Activated naive CD8-positive, alpha-beta T cell (primary cell): ENCODE measurements around the gene RPRML.
"Not testable (repeated sequence)": the region's sequence is repeated elsewhere in the genome, so short reads cannot be mapped to it uniquely, and the experiment has no call there.

Source experiments
- H3K27ac Mint-ChIP-seq: one replicate; pipeline ENCODE4 v1.8.0; 2021; ENCODE audit warnings: mixed read lengths
- H3K27me3 Mint-ChIP-seq: one replicate; pipeline ENCODE4 v1.8.0; 2021; ENCODE audit warnings: mixed read lengths
- H3K36me3 Mint-ChIP-seq: one replicate; pipeline ENCODE4 v1.8.0; 2021; ENCODE audit warnings: mixed read lengths
- H3K4me1 Mint-ChIP-seq: one replicate; pipeline ENCODE4 v1.8.0; 2021; ENCODE audit warnings: low read depth, mixed read lengths
- H3K4me3 Mint-ChIP-seq: one replicate; pipeline ENCODE4 v1.8.0; 2021; ENCODE audit warnings: mild to moderate bottlenecking, mixed read lengths
- H3K9me3 Mint-ChIP-seq: one replicate; pipeline ENCODE4 v1.8.0; 2021; ENCODE audit warnings: low read depth, mixed read lengths

RPRML gene

DNA sequence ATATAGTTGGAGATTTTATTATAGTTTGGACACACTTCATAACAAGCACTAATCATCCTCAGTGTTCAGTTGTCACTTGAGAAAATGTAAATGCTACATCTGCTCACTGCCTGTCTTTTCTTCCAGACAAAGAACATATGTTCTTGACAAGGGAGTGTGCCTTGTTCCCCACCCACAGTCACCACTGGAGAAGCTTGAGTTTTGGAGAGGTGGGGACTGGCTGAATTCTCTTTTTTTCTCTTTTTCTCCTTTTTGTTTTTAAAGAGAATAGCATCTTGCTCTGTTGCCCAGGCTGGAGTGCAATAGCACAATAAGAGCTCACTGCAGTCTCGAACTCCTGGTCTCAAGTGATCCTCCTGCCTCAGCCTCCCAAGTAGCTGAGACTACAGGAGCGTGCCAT, 15.5 kb downstream of the RPRML start:
- peaks cover 25% of the 10 kb centered on the region for H3K36me3 Mint-ChIP-seq
- H3K27me3 Mint-ChIP-seq = no peaks in the 10 kb centered on the region
- H3K9me3 Mint-ChIP-seq = no peaks in the 10 kb centered on the region
- H3K4me3 Mint-ChIP-seq = no peak overlapping the region
- peaks cover 3% of the 10 kb centered on the region for H3K4me1 Mint-ChIP-seq
- H3K27ac Mint-ChIP-seq = no peak overlapping the region

DNA sequence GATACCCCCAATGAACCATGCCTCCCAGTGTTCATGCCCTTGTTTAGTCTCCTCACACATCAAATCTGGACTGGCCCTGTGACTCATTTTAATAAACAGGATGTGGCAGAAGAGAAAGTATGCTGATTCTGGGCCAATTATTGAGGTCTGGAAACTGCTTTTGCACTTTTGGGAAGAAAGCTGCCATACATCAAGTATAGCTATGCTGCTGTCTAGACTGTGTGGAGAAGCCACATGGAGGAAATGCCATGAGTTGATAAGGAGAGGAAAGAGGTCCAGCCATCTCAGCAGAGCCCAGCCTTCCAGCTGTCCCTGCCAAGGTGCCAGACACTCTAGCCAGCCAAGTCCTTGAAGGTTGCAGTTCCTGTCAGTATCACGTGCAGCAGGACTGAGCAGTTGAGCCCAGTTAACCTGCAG, 16.7 kb downstream of the RPRML start:
- no peak overlapping the region for H3K4me3 Mint-ChIP-seq

DNA sequence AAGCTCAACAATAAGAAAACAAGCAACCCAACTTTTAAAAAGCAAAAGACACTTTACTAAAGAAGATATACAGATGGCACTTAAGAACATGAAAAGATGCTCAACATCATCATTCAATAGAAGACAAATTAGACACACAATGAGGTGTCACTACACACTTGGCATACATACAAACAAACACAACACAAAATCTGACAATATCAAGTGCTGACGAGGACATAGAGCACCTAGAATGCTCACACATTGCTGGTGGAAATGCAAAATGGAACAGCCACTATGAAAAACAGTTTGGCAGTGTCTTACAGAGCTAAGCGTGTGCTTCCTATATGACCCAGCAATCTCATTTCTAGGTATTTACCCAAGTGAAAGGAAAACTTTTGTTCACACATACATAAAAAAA, 18.9 kb downstream of the RPRML start:
- Mint-ChIP-seq H3K36me3 (peaks cover 22% of the 10 kb centered on the region), H3K27ac (no peak overlapping the region), H3K9me3 (no peaks in the 10 kb centered on the region), H3K27me3 (no peaks in the 10 kb centered on the region), H3K4me3 (no peak overlapping the region), H3K4me1 (peaks cover 3% of the 10 kb centered on the region)

More for the DNA sequence above, 16.7 kb downstream of the RPRML start:
- Mint-ChIP-seq H3K9me3 (no peaks in the 10 kb centered on the region), H3K27me3 (no peaks in the 10 kb centered on the region), H3K4me1 (peaks cover 3% of the 10 kb centered on the region), H3K36me3 (peaks cover 22% of the 10 kb centered on the region), H3K27ac (no peak overlapping the region)

DNA sequence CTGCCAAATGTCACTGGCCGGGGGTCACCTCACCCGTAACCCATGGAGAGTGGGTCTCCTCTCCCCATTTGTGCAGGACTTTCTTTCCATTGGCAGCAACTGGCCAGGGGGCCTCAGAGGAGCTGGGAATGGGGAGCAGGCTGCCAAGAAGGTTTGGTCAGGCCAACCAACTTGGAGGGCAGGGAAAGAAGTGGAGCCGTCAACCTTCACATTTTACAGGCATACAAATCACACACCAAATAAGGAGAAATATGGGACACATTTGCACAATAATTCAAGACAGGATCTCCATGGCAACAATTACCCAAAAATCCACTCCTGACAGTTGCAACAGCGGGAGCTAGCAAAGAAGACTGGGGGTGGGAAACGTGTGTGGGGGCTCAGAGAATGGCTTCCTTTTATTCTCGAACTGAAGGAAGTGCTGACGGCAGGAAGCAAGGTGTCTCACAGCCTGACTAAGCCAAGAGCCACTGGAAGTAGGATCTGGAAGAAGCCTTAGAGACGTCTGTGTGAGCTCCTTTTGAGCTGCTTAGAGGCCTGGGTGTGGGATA, 20.9 kb downstream of the RPRML start:
- peaks cover 3% of the 10 kb centered on the region for H3K4me1 Mint-ChIP-seq
- no peak overlapping the region for H3K27ac Mint-ChIP-seq
- H3K9me3 Mint-ChIP-seq = no peaks in the 10 kb centered on the region
- H3K4me3 Mint-ChIP-seq = no peak overlapping the region
- H3K36me3 Mint-ChIP-seq = peaks cover 22% of the 10 kb centered on the region
- H3K27me3 Mint-ChIP-seq = no peaks in the 10 kb centered on the region

DNA sequence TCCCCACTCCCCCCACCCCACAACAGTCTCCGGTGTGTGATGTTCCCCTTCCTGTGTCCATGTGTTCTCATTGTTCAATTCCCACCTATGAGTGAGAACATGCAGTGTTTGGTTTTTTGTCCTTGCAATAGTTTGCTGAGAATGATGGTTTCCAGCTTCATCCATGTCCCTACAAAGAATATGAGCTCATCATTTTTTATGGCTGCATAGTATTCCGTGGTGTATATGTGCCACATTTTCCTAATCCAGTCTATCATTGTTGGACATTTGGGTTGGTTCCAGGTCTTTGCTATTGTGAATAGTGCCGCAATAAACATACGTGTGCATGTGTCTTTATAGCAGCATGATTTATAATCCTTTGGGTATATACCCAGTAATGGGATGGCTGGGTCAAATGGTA, 25.9 kb downstream of the RPRML start:
- H3K27me3 Mint-ChIP-seq, H3K4me3 Mint-ChIP-seq, H3K4me1 Mint-ChIP-seq, H3K27ac Mint-ChIP-seq, H3K9me3 Mint-ChIP-seq: not testable (repeated sequence)
- H3K36me3 Mint-ChIP-seq = peaks cover 13% of the 10 kb centered on the region

DNA sequence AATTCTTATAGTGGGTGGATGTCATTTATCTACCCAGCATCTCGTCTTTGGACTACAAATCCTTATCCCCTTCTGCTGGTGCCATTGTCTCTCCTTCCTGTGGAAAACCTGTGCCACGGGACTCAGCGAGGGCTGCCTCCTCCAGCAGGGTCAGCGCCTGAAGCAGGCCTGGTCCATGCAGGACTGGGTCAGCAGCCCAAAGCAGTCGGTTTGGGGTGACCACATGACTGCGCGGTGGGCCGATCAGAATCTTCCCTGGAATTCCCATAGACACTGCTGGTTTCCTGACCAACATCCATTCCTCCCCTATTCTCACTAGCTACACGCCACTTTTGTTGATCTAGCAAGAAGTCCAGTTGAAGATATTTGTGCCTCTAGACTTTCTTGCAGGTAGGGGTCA, 26.9 kb downstream of the RPRML start:
- H3K27ac Mint-ChIP-seq = no peak overlapping the region
- H3K9me3 Mint-ChIP-seq = no peaks in the 10 kb centered on the region
- no peaks in the 10 kb centered on the region for H3K4me1 Mint-ChIP-seq
- H3K4me3 Mint-ChIP-seq = no peak overlapping the region
- no peaks in the 10 kb centered on the region for H3K27me3 Mint-ChIP-seq
- H3K36me3 Mint-ChIP-seq = peaks cover 9% of the 10 kb centered on the region

DNA sequence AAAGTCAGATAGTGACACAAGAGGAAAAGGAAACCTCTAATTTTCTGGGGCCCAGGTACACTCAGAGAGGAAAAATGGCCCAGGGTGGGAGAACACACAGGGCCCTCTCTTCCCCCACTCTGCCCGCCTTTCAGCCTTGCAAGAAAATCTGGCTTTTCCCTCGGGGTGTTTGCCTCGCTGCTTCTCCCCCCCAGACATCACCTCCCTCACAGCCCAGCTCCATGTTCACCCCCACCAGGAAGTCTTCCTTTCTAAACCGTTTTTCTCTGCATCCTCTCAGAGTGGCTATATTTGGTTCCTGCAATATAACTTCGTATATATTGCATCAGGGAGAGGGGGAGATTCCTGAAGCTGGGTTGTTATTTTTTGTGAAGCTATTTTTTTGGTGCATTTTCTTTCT, 27.3 kb downstream of the RPRML start:
- H3K27ac Mint-ChIP-seq = no peak overlapping the region
- H3K9me3 Mint-ChIP-seq = no peaks in the 10 kb centered on the region

DNA sequence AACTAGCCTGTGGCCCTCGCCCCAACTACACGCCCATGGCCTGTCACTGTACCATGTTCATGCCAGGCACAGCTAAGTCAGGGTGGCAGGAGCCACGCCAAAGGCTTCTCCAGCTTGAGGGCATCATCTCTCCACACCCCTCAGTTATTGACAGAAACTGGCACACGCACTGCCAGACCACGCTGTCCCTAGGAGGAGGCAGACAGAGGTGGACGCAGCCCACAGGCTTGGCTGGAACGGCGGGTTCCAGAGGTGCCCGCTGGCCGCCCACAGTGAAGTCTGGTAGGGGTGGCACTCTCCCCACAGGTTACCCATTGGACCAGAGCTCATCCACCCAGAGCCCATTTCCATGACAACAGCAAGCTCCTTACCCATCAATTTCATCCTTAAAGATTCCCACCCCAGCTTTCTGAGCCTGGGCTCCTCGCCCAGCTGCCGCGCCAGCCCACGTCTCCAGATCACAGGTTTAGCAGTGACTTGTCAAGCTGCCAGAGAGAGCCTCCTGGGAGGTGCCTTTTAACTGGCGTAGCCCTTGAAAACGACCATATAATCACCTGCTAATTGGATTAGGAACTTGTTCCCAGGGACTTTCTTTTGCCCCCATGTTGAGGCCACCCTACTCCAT, 27.9 kb downstream of the RPRML start:
- Mint-ChIP-seq H3K27ac (no peak overlapping the region), H3K9me3 (no peaks in the 10 kb centered on the region), H3K36me3 (peaks cover 6% of the 10 kb centered on the region), H3K27me3 (no peaks in the 10 kb centered on the region), H3K4me1 (no peaks in the 10 kb centered on the region), H3K4me3 (no peak overlapping the region)

More for the DNA sequence above, 27.3 kb downstream of the RPRML start:
- peaks cover 9% of the 10 kb centered on the region for H3K36me3 Mint-ChIP-seq
- no peaks in the 10 kb centered on the region for H3K27me3 Mint-ChIP-seq
- no peak overlapping the region for H3K4me3 Mint-ChIP-seq
- H3K4me1 Mint-ChIP-seq = no peaks in the 10 kb centered on the region

DNA sequence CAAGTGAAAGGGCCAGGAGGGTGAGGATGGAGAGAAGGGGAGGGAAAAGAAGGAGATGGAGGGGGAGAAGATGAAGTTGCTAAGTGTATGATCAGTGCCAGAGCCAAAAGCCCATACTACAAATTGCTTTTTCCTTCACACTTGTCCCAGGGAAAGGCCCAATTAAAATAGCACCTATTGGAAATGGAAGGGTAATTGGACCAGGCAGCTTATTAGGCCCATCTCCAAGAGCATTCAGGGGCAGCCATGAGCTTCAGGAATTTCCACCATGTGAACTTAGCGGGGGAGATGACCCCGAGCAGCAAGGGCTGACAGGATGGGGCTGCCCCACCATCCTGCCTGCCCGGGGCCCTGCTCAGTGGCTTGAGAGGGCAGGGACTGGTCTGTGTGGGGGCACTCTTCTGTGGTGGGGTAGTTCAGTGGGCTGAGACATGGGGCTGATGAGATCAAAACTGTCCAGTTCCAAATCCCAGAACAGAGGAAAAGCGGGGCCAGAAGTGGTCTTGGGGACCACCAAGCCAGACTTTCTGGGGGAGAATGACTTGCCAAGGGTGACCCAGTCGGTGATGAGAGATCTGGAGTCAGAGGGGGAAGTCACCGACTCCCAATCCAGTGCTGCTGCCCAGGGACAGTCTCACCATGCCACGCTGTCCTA, 28.6 kb downstream of the RPRML start:
- Mint-ChIP-seq H3K27ac (no peak overlapping the region), H3K27me3 (no peaks in the 10 kb centered on the region), H3K36me3 (peaks cover 2% of the 10 kb centered on the region), H3K9me3 (no peaks in the 10 kb centered on the region), H3K4me1 (no peaks in the 10 kb centered on the region), H3K4me3 (no peak overlapping the region)

DNA sequence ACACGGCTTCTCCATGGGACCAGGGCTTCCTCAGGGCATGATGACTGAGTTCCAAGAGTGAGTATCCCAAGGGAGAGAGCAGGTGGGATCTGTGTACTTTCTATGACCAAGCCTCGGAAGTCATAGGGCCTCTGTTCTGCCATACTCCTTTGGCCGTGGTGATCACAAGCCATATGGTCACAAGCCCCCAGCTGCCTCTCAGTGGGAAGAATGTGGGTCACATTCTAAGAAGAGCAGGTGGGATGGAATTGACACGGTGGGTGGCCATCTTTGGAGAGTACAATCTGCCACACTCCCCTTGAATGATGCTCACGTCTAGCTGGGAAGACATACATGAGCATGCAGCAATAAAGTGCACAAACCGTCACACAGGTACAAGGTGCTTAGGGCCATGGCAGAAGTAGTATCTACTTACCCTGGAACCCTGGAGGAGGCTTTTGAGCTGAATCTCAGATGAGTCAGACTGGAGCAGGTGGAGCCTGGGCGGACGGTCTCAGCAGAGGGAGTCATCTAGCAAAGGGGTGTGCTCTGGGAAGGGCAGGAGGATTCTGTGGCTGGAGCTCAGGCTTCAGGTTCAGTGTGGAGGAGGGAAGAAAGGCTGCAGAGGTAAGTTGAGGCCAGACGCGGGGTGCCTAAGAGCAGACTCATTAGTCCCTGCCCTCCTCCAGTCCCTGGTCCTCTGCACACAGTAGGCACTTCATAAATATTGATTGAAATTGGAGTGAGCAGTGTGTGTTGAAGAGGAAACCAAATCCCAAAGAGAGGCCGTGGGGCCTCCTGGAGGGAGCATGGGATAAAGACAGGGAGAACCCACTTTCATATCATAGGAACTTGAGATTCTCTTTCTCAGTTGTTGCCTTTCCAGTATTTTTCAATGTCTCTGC, 29.5 kb downstream of the RPRML start:
- H3K36me3 Mint-ChIP-seq = no peaks in the 10 kb centered on the region
- peaks cover 7% of the 10 kb centered on the region for H3K4me1 Mint-ChIP-seq
- no peak overlapping the region for H3K27ac Mint-ChIP-seq
- no peaks in the 10 kb centered on the region for H3K9me3 Mint-ChIP-seq
- no peak overlapping the region for H3K4me3 Mint-ChIP-seq
- H3K27me3 Mint-ChIP-seq = no peaks in the 10 kb centered on the region

DNA sequence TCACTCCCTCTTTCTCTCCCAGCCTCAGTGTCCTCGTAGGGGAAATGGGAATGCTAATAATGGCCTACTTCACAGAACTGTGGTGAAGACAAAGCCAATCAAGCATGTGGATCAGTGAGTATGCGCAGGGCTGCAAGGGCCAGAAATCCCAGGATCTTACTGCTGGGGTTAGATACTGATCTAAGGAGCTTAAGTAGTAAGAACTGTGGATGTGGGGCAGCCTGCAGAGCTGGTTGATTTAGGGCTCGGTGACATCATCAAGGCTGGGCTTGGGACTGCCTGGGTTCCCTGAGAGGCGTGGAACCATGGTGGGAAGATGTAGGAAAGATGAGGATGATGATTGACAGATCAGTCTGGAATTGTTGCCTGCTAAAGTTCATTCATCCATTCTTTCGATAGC, 30.5 kb downstream of the RPRML start:
- no peaks in the 10 kb centered on the region for H3K27me3 Mint-ChIP-seq
- no peaks in the 10 kb centered on the region for H3K36me3 Mint-ChIP-seq
- no peak overlapping the region for H3K27ac Mint-ChIP-seq
- no peak overlapping the region for H3K4me3 Mint-ChIP-seq
- H3K9me3 Mint-ChIP-seq = no peaks in the 10 kb centered on the region
- H3K4me1 Mint-ChIP-seq = peaks cover 13% of the 10 kb centered on the region

DNA sequence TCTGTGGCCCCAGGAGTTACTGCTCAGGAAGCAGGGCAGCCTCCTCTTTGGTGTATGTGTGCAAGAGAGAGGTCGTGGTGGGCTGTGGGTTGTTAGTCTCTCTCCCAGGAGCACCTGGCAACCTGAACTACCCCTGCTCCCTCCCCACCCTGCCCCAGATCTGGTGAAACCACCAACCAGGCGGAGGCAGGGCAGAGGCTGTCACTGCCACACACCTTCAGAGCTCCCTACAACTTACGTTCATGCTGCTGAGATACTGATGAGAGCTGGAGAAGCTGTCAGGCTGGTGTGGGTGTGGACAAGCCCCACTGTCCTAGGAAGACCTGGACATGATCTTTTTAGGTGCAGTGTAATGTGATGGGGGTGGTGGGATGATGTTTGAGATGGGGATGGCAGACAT, 31.8 kb downstream of the RPRML start:
- H3K4me1 Mint-ChIP-seq = peaks cover 21% of the 10 kb centered on the region
- no peak overlapping the region for H3K27ac Mint-ChIP-seq
- H3K9me3 Mint-ChIP-seq = no peaks in the 10 kb centered on the region
- H3K36me3 Mint-ChIP-seq = no peaks in the 10 kb centered on the region
- H3K27me3 Mint-ChIP-seq = no peaks in the 10 kb centered on the region
- no peak overlapping the region for H3K4me3 Mint-ChIP-seq

DNA sequence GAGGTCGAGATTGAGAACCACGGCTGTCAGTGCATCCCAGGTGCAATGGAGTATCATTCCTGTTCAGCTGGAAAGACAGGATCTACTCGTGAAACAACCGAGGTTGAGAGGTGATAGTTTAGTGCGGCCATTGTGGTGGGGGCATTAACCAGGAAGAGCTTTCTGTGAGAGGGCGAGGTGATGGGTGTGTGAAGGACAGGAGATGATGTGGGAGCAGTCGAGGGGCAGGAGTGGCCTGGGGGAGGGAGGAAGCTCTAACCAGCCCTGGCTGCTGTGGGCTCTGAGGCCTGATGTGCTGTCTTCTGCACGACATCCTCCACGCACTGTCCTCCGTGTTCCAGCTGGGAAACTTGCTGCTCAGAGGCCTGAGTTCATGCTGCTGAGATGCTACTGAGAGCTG, 34.1 kb downstream of the RPRML start:
- H3K4me3 Mint-ChIP-seq = no peak overlapping the region

DNA sequence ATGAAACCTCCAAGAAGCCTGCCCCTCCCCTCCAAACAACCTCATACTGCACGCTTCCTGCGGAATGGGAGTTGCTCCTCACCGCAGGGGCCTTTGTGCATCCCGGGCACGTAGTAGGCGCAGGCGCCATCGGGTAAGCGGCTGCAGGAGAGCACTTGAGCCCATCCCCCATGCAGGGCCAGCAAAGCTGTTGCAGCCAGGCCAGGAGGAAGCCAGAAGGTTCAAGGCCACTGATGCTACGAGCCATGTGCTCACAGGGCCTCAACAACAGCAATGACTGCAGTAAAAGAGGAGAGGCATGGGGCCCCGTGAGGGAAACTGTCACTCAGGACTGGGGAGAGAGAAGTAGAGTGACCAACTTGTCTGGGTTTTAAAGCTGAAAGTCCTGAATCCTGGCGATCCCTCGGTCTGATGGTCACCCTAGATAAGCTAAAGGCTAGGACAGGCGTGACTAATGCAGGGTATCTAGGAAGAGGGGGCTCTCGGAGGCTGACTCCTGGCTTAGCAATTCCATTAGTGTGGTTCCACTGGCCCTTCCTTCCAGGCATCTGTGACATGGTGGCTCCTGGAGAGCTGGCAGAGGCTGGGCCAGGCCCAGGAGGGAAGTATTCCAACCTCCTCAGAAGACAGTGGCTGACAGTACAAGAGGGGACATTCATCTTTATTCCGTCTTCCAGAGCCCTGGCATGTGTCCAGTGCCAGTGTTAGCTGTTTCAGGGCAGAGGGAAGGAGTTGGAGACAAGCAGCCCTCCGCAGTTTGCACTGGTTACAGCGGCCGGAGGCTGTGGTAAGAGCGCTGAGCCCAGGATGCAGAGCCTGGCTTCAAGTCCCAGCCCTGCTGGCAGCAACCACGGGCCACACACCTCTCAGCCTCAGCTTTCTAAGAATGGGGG, 35.3 kb downstream of the RPRML start:
- peak overlapping the region; percentile 46 for H3K27ac Mint-ChIP-seq
- H3K4me1 Mint-ChIP-seq = peaks cover 22% of the 10 kb centered on the region
- H3K27me3 Mint-ChIP-seq = no peaks in the 10 kb centered on the region
- H3K4me3 Mint-ChIP-seq = no peak overlapping the region
- peaks cover 2% of the 10 kb centered on the region for H3K36me3 Mint-ChIP-seq
- H3K9me3 Mint-ChIP-seq = no peaks in the 10 kb centered on the region

More for the DNA sequence above, 34.1 kb downstream of the RPRML start:
- H3K4me1 Mint-ChIP-seq = peaks cover 22% of the 10 kb centered on the region
- no peak overlapping the region for H3K27ac Mint-ChIP-seq
- H3K36me3 Mint-ChIP-seq = peaks cover 2% of the 10 kb centered on the region
- no peaks in the 10 kb centered on the region for H3K27me3 Mint-ChIP-seq
- H3K9me3 Mint-ChIP-seq = no peaks in the 10 kb centered on the region
